ENCODE results near the gene SETD5. TPM values are rescaled to one million over a fixed set of nuclear protein-coding genes. Genes with fewer than 3 reads are reported as not detected.

SETD5 gene
- total RNA-seq, 1 donor from 2014 or later = 198 TPM

DNA sequence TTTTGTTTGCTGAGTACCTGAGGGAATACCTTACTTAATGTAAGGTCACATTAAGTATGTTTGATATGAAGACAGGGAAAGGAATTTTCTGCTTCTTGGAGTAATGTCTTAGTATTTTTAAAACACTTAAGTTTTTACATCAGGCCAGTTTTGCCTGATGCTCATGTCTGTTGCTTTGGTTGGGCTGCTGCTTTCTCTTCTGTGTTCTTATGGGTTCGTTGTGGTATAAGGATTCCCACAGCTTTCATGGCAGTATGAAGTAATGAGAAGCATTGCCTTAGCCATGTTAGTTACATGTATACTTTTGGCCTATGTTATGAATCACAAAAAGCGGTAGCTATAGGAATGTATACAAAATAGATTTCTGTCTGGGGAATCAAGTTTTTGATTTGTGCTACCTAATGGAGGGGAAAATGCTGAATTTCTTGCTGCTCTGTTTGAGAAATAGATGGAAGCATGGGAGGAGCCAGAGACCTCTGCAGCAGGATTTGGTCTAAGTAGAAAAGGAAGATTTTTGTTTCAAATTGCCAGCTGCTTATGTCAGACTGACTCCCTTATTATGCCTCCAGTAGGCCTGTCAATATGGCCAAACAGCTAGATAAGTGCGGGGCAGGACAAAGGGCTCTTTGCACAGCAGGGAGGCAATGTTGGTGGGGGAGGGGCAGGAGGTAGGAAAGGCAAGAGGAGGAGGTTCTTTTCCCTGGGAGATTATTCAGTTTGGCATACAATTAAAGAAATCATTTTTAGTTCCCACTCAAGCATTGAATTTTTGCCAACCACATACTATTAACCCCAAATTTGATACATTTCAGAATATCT is 5.2 kb downstream of the SETD5 start:
- H3K4me1 ChIP-seq = peaks cover 55% of the 10 kb centered on the region
- peak overlapping the region; percentile 99 for H3K4me2 ChIP-seq
- Mint-ChIP-seq H3K27ac (peak overlapping the region; percentile 67), H3K36me3 (peaks cover 12% of the 10 kb centered on the region), H3K4me1 (peaks cover 51% of the 10 kb centered on the region), H3K27me3 (ENCODE audit: insufficient read depth, low read depth) (peaks cover 4% of the 10 kb centered on the region), H3K4me3 (peak overlapping the region; percentile 79), H3K9me3 (peaks cover 8% of the 10 kb centered on the region)
- DNase-seq (ENCODE audit: low spot score) = peak; percentile 87
- peaks cover 100% of the 10 kb centered on the region for H3K79me2 ChIP-seq (ENCODE audit: low read depth)
- H4K20me1 ChIP-seq (ENCODE audit: low read depth) = peaks cover 91% of the 10 kb centered on the region
- no peaks in the 10 kb centered on the region for H3K9me3 ChIP-seq (ENCODE audit: low read depth)
- H3F3A ChIP-seq (ENCODE audit: low read depth) = peaks cover 74% of the 10 kb centered on the region
- peak overlapping the region; percentile 94 for H3K4me3 ChIP-seq
- peak overlapping the region; percentile 96 for H3K27ac ChIP-seq
- no peaks in the 10 kb centered on the region for H3K36me3 ChIP-seq
- H2AFZ ChIP-seq (replicated peaks) = no peak overlapping the region
- no peak for TF ChIP-seq EZH2 (IDR thresholded peaks at IDR 0.05)
- no peak for TF ChIP-seq EZH2phosphoT487 (IDR thresholded peaks at IDR 0.05)
- TF ChIP-seq, protein P1, sequence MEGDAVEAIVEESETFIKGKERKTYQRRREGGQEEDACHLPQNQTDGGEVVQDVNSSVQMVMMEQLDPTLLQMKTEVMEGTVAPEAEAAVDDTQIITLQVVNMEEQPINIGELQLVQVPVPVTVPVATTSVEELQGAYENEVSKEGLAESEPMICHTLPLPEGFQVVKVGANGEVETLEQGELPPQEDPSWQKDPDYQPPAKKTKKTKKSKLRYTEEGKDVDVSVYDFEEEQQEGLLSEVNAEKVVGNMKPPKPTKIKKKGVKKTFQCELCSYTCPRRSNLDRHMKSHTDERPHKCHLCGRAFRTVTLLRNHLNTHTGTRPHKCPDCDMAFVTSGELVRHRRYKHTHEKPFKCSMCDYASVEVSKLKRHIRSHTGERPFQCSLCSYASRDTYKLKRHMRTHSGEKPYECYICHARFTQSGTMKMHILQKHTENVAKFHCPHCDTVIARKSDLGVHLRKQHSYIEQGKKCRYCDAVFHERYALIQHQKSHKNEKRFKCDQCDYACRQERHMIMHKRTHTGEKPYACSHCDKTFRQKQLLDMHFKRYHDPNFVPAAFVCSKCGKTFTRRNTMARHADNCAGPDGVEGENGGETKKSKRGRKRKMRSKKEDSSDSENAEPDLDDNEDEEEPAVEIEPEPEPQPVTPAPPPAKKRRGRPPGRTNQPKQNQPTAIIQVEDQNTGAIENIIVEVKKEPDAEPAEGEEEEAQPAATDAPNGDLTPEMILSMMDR (IDR thresholded peaks at IDR 0.05) = no peak
- no peaks in the 10 kb centered on the region for H3K27me3 ChIP-seq
- H3K9ac ChIP-seq = peak overlapping the region; percentile 33

DNA sequence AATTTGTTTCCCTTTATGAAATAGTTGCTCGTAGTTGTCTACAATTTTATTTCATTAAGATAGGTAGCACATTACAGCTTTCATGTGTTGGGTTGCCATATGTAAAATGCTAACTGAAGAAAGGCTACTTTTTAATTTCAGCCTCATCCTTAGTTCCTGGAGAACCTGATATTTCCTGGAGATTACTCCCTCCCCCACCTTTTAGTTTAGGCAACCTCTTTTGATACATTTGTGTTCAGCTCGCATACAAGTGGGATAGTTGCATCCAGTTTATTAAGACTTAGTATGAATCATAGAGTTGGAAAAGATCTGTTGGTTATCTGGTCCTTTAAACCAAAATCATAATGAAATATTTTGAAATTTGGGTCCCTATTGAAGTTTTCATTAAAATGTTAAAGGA is 6.0 kb downstream of the SETD5 start:
- DNase-seq (ENCODE audit: low spot score) = no peak
- peaks cover 14% of the 10 kb centered on the region for H3K9me3 Mint-ChIP-seq
- Histone ChIP-seq H3K9me3 (ENCODE audit: low read depth) (no peaks in the 10 kb centered on the region), H3K36me3 (peaks cover 3% of the 10 kb centered on the region), H3K27me3 (no peaks in the 10 kb centered on the region), H3F3A (ENCODE audit: low read depth) (peaks cover 66% of the 10 kb centered on the region), H3K79me2 (ENCODE audit: low read depth) (peaks cover 100% of the 10 kb centered on the region), H2AFZ (replicated peaks) (no peak overlapping the region), H3K9ac (no peak overlapping the region), H3K4me1 (peaks cover 55% of the 10 kb centered on the region), H3K27ac (peak overlapping the region; percentile 96), H3K4me2 (peak overlapping the region; percentile 99), H3K4me3 (peak overlapping the region; percentile 94), H4K20me1 (ENCODE audit: low read depth) (peaks cover 89% of the 10 kb centered on the region)
- H3K27me3 Mint-ChIP-seq (ENCODE audit: insufficient read depth, low read depth) = peaks cover 2% of the 10 kb centered on the region
- H3K36me3 Mint-ChIP-seq = peaks cover 15% of the 10 kb centered on the region
- TF ChIP-seq EZH2phosphoT487 (IDR thresholded peaks at IDR 0.05) (no peak), EZH2 (IDR thresholded peaks at IDR 0.05) (no peak)
- TF ChIP-seq, protein P1 (IDR thresholded peaks at IDR 0.05) = no peak
- H3K4me3 Mint-ChIP-seq = peak overlapping the region; percentile 10
- H3K27ac Mint-ChIP-seq = no peak overlapping the region
- H3K4me1 Mint-ChIP-seq = peaks cover 51% of the 10 kb centered on the region

DNA sequence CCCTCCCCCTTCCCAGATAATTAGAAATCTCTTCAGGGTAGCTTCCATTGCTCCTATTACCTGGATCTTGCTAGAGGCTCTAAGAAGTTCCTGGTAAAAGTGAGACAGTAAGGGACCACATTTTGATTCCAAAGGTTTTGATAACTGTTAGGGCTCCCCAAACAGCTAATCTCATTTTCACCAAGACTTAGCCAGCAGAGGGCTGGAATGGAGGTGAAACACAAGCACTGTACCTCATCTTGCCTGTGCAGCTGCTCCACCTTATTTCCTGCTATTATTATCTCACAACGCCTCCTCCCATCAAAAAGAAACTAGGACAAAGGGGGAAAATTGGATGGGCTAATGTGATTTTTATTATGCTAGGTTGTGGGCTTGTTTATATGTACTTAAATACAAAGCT is 7.3 kb downstream of the SETD5 start:
- Histone ChIP-seq H4K20me1 (ENCODE audit: low read depth) (peaks cover 87% of the 10 kb centered on the region), H3K4me1 (peaks cover 55% of the 10 kb centered on the region), H3K79me2 (ENCODE audit: low read depth) (peaks cover 100% of the 10 kb centered on the region), H3F3A (ENCODE audit: low read depth) (peaks cover 61% of the 10 kb centered on the region), H2AFZ (replicated peaks) (no peak overlapping the region), H3K4me2 (peak overlapping the region; percentile 99), H3K27ac (peak overlapping the region; percentile 96), H3K36me3 (peaks cover 14% of the 10 kb centered on the region), H3K9me3 (ENCODE audit: low read depth) (no peaks in the 10 kb centered on the region), H3K9ac (no peak overlapping the region), H3K4me3 (peak overlapping the region; percentile 94), H3K27me3 (no peaks in the 10 kb centered on the region)
- DNase-seq (ENCODE audit: low spot score) = peak; percentile 32
- peak overlapping the region; percentile 57 for H3K27ac Mint-ChIP-seq
- H3K4me3 Mint-ChIP-seq = no peak overlapping the region
- peaks cover 24% of the 10 kb centered on the region for H3K9me3 Mint-ChIP-seq
- no peak for TF ChIP-seq EZH2phosphoT487 (IDR thresholded peaks at IDR 0.05)
- TF ChIP-seq EZH2 (IDR thresholded peaks at IDR 0.05) = no peak
- TF ChIP-seq, protein P1 (IDR thresholded peaks at IDR 0.05) = peak; percentile 20
- H3K4me1 Mint-ChIP-seq = peaks cover 49% of the 10 kb centered on the region
- peaks cover 24% of the 10 kb centered on the region for H3K36me3 Mint-ChIP-seq
- peaks cover 2% of the 10 kb centered on the region for H3K27me3 Mint-ChIP-seq (ENCODE audit: insufficient read depth, low read depth)

Measured in neural progenitor cell (in vitro differentiated cells).